ENCODE data around the gene METTL27.
"Not testable (repeated sequence)": the region's sequence is repeated elsewhere in the genome, so short reads cannot be mapped to it uniquely, and the experiment has no call there.

DNA sequence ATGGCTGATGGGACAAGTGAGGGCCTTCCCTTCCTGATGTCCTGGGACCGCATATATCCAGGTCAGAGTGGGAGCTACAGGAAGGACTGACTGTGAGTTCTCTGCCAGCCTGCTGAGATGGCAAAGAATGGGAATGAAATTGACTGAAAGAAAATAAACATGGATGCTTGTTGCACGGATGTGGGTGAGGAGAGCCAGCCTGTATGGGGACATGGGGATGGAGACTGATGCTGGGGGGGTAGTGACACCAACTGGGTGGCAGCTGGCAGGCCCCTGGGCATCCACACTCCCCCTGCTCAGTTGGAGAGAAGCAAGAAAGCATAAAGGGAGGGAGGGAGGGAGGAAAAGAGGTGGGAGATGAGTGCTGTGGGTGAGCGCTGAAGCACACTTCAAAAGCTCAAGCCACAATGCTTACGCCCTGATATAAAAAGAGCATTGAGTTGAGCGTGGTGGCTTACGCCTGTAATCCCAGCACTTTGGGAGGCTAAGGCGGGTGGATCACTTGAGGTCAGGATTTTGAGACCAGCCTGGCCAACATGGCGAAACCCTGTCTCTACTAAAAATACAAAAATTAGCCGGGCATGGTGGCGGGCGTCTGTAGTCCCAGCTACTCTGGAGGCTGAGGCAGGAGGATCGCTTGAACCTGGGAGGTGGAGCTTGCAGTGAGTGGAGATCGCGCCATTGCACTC is 20.6 kb downstream of the METTL27 start:
- TF ChIP-seq, protein P1, sequence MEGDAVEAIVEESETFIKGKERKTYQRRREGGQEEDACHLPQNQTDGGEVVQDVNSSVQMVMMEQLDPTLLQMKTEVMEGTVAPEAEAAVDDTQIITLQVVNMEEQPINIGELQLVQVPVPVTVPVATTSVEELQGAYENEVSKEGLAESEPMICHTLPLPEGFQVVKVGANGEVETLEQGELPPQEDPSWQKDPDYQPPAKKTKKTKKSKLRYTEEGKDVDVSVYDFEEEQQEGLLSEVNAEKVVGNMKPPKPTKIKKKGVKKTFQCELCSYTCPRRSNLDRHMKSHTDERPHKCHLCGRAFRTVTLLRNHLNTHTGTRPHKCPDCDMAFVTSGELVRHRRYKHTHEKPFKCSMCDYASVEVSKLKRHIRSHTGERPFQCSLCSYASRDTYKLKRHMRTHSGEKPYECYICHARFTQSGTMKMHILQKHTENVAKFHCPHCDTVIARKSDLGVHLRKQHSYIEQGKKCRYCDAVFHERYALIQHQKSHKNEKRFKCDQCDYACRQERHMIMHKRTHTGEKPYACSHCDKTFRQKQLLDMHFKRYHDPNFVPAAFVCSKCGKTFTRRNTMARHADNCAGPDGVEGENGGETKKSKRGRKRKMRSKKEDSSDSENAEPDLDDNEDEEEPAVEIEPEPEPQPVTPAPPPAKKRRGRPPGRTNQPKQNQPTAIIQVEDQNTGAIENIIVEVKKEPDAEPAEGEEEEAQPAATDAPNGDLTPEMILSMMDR (IDR thresholded peaks at IDR 0.05): not testable (repeated sequence)
- not testable (repeated sequence) for TF ChIP-seq POLR2A (IDR thresholded peaks at IDR 0.05)

Measured in lower leg skin (tissue), 3 donors.